ENCODE results near the gene SDK2.

The SDK2 gene

GRCh38 chr17:73532421-73532901, 111.8 kb downstream of the SDK2 start (continued):
- TF ChIP-seq, protein P1, sequence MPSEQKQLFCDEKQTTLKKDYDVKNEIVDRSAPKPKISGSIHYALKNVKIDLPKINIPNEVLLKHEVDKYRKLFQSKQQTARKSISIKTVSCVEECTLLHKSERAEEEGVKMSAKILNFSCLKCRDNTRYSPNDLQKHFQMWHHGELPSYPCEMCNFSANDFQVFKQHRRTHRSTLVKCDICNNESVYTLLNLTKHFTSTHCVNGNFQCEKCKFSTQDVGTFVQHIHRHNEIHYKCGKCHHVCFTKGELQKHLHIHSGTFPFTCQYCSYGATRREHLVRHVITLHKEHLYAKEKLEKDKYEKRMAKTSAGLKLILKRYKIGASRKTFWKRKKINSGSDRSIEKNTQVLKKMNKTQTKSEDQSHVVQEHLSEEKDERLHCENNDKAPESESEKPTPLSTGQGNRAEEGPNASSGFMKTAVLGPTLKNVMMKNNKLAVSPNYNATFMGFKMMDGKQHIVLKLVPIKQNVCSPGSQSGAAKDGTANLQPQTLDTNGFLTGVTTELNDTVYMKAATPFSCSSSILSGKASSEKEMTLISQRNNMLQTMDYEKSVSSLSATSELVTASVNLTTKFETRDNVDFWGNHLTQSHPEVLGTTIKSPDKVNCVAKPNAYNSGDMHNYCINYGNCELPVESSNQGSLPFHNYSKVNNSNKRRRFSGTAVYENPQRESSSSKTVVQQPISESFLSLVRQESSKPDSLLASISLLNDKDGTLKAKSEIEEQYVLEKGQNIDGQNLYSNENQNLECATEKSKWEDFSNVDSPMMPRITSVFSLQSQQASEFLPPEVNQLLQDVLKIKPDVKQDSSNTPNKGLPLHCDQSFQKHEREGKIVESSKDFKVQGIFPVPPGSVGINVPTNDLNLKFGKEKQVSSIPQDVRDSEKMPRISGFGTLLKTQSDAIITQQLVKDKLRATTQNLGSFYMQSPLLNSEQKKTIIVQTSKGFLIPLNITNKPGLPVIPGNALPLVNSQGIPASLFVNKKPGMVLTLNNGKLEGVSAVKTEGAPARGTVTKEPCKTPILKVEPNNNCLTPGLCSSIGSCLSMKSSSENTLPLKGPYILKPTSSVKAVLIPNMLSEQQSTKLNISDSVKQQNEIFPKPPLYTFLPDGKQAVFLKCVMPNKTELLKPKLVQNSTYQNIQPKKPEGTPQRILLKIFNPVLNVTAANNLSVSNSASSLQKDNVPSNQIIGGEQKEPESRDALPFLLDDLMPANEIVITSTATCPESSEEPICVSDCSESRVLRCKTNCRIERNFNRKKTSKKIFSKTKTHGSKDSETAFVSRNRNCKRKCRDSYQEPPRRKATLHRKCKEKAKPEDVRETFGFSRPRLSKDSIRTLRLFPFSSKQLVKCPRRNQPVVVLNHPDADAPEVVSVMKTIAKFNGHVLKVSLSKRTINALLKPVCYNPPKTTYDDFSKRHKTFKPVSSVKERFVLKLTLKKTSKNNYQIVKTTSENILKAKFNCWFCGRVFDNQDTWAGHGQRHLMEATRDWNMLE (tag by site-specific recombination; conservative IDR thresholded peaks at IDR 0.05; ENCODE audit: low read depth): no peak
- TF ChIP-seq ZNF629 (tag by site-specific recombination; IDR thresholded peaks at IDR 0.05): peak; percentile 57; the same call in 1 of the 2 replicates

DNA sequence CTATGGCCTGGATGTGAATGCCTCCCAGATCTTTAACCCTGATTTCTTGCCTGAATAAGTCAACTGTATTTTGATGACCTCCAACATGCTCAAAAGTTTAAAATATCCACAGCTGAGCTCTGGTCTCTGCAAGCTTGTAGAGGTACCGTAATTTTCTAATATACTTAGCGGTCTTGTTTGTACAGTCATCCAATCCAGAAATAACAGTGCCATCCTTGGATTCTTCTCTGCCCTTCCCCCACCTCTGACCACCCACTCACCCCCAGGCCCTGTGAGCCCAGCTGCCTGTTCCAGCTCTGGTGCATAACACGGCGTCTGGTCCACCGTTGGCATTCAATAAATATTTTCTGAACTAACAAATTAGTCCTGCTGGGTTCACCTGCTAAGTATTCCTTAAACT, 113.1 kb downstream of the SDK2 start:
- ChIA-PET POLR2A (no interaction called here), CTCF (interaction anchor here (0.5 to 1.0 kb wide), 3 partner anchors 101 to 1060 kb away, joined by 3 to 4 read pairs (median 3); no protein-coding TSS in a partner anchor)
- H3K27ac ChIP-seq (ENCODE audit: extremely low read depth, low read depth, low read length): 0 out of 2 replicates have a peak overlapping the region, but pooled peaks have one; percentile 8
- H3K4me3 ChIP-seq (ENCODE audit: low read depth, low read length): no peak overlapping the region
- TF ChIP-seq ZFHX2 (tag by site-specific recombination; conservative IDR thresholded peaks at IDR 0.05) (0 out of 2 replicates have a peak, but pooled peaks have one; percentile 7), SCRT2 (tag by site-specific recombination; IDR thresholded peaks at IDR 0.05) (no peak), ZNF132 (tag by site-specific recombination; IDR thresholded peaks at IDR 0.05; ENCODE audit: borderline replicate concordance) (no peak)
- H3K36me3 ChIP-seq (ENCODE audit: control insufficient read depth in 2 of 2, insufficient read depth in 1 of 2, low read length in 2 of 2): no peaks in the 10 kb centered on the region
- H3K4me1 ChIP-seq (ENCODE audit: control insufficient read depth, insufficient read depth, low read length): no peaks in the 10 kb centered on the region
- H3K9me3 ChIP-seq (ENCODE audit: control insufficient read depth, insufficient read depth, low read depth, low read length): no peaks in the 10 kb centered on the region

GRCh38 chr17:73528679-73529078, 115.6 kb downstream of the SDK2 start:
- Histone ChIP-seq H3K36me3 (ENCODE audit: control insufficient read depth in 2 of 2, insufficient read depth in 1 of 2, low read length in 2 of 2) (no peaks in the 10 kb centered on the region), H3K4me1 (ENCODE audit: control insufficient read depth, insufficient read depth, low read length) (no peaks in the 10 kb centered on the region), H3K4me3 (ENCODE audit: low read depth, low read length) (no peak overlapping the region), H3K27ac (ENCODE audit: extremely low read depth, low read depth, low read length) (no peak overlapping the region), H3K9me3 (ENCODE audit: control insufficient read depth, insufficient read depth, low read depth, low read length) (no peaks in the 10 kb centered on the region)
- no peak for TF ChIP-seq ZNF501 (tag by site-specific recombination; IDR thresholded peaks at IDR 0.05)
- no peak for TF ChIP-seq KLF8 (tag by site-specific recombination; IDR thresholded peaks at IDR 0.05)
- no peak for TF ChIP-seq TCF7L2 (IDR thresholded peaks at IDR 0.05; ENCODE audit: borderline replicate concordance, low read depth, low read length)
- TF ChIP-seq ZNF768 (tag by site-specific recombination; IDR thresholded peaks at IDR 0.05): no peak
- no peak for TF ChIP-seq PRDM10 (tag by site-specific recombination; IDR thresholded peaks at IDR 0.05)
- TF ChIP-seq ZNF398 (tag by site-specific recombination; IDR thresholded peaks at IDR 0.05): no peak
- TF ChIP-seq ZNF211 (tag by site-specific recombination; IDR thresholded peaks at IDR 0.05; ENCODE audit: low read depth): no peak
- no peak for TF ChIP-seq PRDM1 (tag by site-specific recombination; IDR thresholded peaks at IDR 0.05)
- no peak for TF ChIP-seq ZNF121 (tag by site-specific recombination; IDR thresholded peaks at IDR 0.05)
- TF ChIP-seq, protein P2, sequence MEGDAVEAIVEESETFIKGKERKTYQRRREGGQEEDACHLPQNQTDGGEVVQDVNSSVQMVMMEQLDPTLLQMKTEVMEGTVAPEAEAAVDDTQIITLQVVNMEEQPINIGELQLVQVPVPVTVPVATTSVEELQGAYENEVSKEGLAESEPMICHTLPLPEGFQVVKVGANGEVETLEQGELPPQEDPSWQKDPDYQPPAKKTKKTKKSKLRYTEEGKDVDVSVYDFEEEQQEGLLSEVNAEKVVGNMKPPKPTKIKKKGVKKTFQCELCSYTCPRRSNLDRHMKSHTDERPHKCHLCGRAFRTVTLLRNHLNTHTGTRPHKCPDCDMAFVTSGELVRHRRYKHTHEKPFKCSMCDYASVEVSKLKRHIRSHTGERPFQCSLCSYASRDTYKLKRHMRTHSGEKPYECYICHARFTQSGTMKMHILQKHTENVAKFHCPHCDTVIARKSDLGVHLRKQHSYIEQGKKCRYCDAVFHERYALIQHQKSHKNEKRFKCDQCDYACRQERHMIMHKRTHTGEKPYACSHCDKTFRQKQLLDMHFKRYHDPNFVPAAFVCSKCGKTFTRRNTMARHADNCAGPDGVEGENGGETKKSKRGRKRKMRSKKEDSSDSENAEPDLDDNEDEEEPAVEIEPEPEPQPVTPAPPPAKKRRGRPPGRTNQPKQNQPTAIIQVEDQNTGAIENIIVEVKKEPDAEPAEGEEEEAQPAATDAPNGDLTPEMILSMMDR (tag by site-specific recombination; IDR thresholded peaks at IDR 0.05): no peak
- POLR2A ChIA-PET: no interaction called here
- CTCF ChIA-PET: no interaction called here
